Measurements from ENCODE around the gene DSCAM.

DNA sequence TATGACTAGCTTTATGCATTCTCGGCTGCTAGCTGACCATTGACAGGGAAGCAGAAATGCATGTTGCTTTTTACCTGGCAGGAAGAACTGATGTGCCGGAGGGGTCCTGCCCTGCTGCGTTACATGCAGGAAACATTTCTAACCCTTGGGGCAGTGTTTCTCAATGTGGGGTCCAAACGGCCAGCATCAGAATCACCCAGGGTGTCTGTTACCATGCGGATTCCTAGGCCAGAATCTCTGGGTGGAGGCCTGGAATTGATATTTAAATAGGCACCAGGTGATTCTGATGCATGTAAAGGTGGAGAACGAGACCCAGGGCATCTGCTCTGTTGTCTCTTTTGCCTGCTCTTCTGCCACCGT is 797.0 kb downstream of the DSCAM start:
- TF ChIP-seq, protein P1, sequence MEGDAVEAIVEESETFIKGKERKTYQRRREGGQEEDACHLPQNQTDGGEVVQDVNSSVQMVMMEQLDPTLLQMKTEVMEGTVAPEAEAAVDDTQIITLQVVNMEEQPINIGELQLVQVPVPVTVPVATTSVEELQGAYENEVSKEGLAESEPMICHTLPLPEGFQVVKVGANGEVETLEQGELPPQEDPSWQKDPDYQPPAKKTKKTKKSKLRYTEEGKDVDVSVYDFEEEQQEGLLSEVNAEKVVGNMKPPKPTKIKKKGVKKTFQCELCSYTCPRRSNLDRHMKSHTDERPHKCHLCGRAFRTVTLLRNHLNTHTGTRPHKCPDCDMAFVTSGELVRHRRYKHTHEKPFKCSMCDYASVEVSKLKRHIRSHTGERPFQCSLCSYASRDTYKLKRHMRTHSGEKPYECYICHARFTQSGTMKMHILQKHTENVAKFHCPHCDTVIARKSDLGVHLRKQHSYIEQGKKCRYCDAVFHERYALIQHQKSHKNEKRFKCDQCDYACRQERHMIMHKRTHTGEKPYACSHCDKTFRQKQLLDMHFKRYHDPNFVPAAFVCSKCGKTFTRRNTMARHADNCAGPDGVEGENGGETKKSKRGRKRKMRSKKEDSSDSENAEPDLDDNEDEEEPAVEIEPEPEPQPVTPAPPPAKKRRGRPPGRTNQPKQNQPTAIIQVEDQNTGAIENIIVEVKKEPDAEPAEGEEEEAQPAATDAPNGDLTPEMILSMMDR (conservative IDR thresholded peaks at IDR 0.05 in 1 of 2, IDR thresholded peaks at IDR 0.05 in 1 of 2; ENCODE audit: low read depth in 1 of 2, low read length in 2 of 2) = no peak
- TF ChIP-seq EZH2 (IDR thresholded peaks at IDR 0.05; ENCODE audit: low read length, missing control alignments) = no peak
